GM12874 (cell line): Measurements from ENCODE around the gene ZNF341.

Experiments
- CTCF ChIP-seq: IDR thresholded peaks from 2 replicates; pipeline ENCODE4 v1.5.1; 2011; ENCODE audit warnings: low read depth, mild to moderate bottlenecking, control low read depth, low read length, moderate library complexity; ENCODE audit not compliant: insufficient read depth

ZNF341 gene

GRCh38 chr20:33757458-33757857 lies 25.7 kb downstream of the ZNF341 start:
- no peak for TF ChIP-seq CTCF

- TF ChIP-seq CTCF, result no peak
Measured at GRCh38 chr20:33761698-33762250, 30.0 kb downstream of the ZNF341 start.

- TF ChIP-seq CTCF, result no peak
Measured at GRCh38 chr20:33765099-33765498, 33.3 kb downstream of the ZNF341 start.

GRCh38 chr20:33765592-33765991 lies 33.8 kb downstream of the ZNF341 start:
- no peak for TF ChIP-seq CTCF

GRCh38 chr20:33766686-33767085 lies 34.9 kb downstream of the ZNF341 start:
- no peak for TF ChIP-seq CTCF

- no peak for TF ChIP-seq CTCF
Measured at GRCh38 chr20:33767777-33768138, 36.0 kb downstream of the ZNF341 start.

- no peak for TF ChIP-seq CTCF
Measured at GRCh38 chr20:33769043-33769442, 37.2 kb downstream of the ZNF341 start.
